H9 (cell line): ENCODE measurements around the gene RANBP17. TPM values are rescaled to one million over a fixed set of nuclear protein-coding genes. Genes with fewer than 3 reads are reported as not detected.

Experiments used
- DNase-seq: peaks from one replicate; pipeline ENCODE4 v3.0.0-alpha.2; 2017
- H2AFZ ChIP-seq: one replicate; pipeline ENCODE4 v1.6.1; 2013; ENCODE audit warnings: mild to moderate bottlenecking, low read length, control low read depth, moderate library complexity
- H2AK5ac ChIP-seq: 2 replicates; pipeline ENCODE4 v1.6.1; 2013; ENCODE audit warnings: low read length, control low read depth, mixed read lengths; ENCODE audit not compliant: insufficient read length
- H2BK120ac ChIP-seq: one replicate; pipeline ENCODE4 v1.6.1; 2013; ENCODE audit warnings: low read depth, mild to moderate bottlenecking, low read length, control low read depth, inconsistent platforms; ENCODE audit not compliant: poor library complexity, severe bottlenecking
- H2BK12ac ChIP-seq: 2 replicates; pipeline ENCODE4 v1.6.1; 2013; ENCODE audit warnings: low read length, control low read depth, mixed read lengths, low read depth; ENCODE audit not compliant: insufficient read length
- H2BK15ac ChIP-seq: 2 replicates; pipeline ENCODE4 v1.6.1; 2013; ENCODE audit warnings: low read depth, low read length, control low read depth
- H2BK20ac ChIP-seq: one replicate; pipeline ENCODE4 v1.6.1; 2013; ENCODE audit warnings: low read depth, mild to moderate bottlenecking, low read length, control low read depth, inconsistent platforms; ENCODE audit not compliant: poor library complexity, severe bottlenecking
- H2BK5ac ChIP-seq: 2 replicates; pipeline ENCODE4 v1.6.1; 2013; ENCODE audit warnings: low read length, control low read depth, mixed read lengths; ENCODE audit not compliant: insufficient read length
- H3K14ac ChIP-seq: 2 replicates; pipeline ENCODE4 v1.6.1; 2013; ENCODE audit warnings: low read length, control low read depth; ENCODE audit not compliant: insufficient read depth
- H3K18ac ChIP-seq: 2 replicates; pipeline ENCODE4 v1.6.1; 2013; ENCODE audit warnings: low read depth, mild to moderate bottlenecking, mixed read lengths, low read length, control low read depth; ENCODE audit not compliant: insufficient read length
- H3K23ac ChIP-seq: 2 replicates; pipeline ENCODE4 v1.6.1; 2013; ENCODE audit warnings: low read length, control low read depth, mixed read lengths, low read depth; ENCODE audit not compliant: insufficient read length
- H3K23me2 ChIP-seq: 2 replicates; pipeline ENCODE4 v1.6.1; 2013; ENCODE audit warnings: low read depth, mild to moderate bottlenecking, mixed read lengths, low read length, control low read depth; ENCODE audit not compliant: insufficient read length, poor library complexity, severe bottlenecking
- H3K27ac ChIP-seq: 2 replicates; pipeline ENCODE4 v1.5.1; 2013; ENCODE audit warnings: low read length, control low read depth, mixed read lengths, low read depth; ENCODE audit not compliant: insufficient read length
- H3K27me3 ChIP-seq: 2 replicates; pipeline ENCODE4 v1.6.1; 2013; ENCODE audit warnings: low read length, control low read depth, inconsistent platforms; ENCODE audit not compliant: insufficient read depth
- H3K4ac ChIP-seq: 2 replicates; pipeline ENCODE4 v1.6.1; 2013; ENCODE audit warnings: low read depth, mild to moderate bottlenecking, control low read depth, inconsistent platforms, low read length, moderate library complexity
- H3K4me1 ChIP-seq: 2 replicates; pipeline ENCODE4 v1.6.1; 2013; ENCODE audit warnings: low read length, control low read depth, inconsistent platforms; ENCODE audit not compliant: insufficient read depth
- H3K4me2 ChIP-seq: 2 replicates; pipeline ENCODE4 v1.6.1; 2013; ENCODE audit warnings: low read length, control low read depth, mixed read lengths; ENCODE audit not compliant: insufficient read length, insufficient read depth
- H3K56ac ChIP-seq: 2 replicates; pipeline ENCODE4 v1.6.1; 2013; ENCODE audit warnings: low read depth, mild to moderate bottlenecking, mixed read lengths, low read length, control low read depth; ENCODE audit not compliant: insufficient read length
- H3K79me1 ChIP-seq: 2 replicates; pipeline ENCODE4 v1.6.1; 2013; ENCODE audit warnings: low read depth, mild to moderate bottlenecking, moderate library complexity, low read length, control low read depth, inconsistent platforms; ENCODE audit not compliant: insufficient read depth, poor library complexity, severe bottlenecking
- H3K79me2 ChIP-seq: 2 replicates; pipeline ENCODE4 v1.6.1; 2013; ENCODE audit warnings: low read length, control low read depth, inconsistent platforms; ENCODE audit not compliant: insufficient read depth
- H3K9ac ChIP-seq: 2 replicates; pipeline ENCODE4 v1.6.1; 2013; ENCODE audit warnings: low read length, control low read depth, mixed read lengths; ENCODE audit not compliant: insufficient read length; ENCODE audit errors: extremely low read depth
- H3K9me3 ChIP-seq: one replicate; pipeline ENCODE4 v1.6.1; 2013; ENCODE audit warnings: low read depth, low read length, inconsistent platforms; ENCODE audit not compliant: control insufficient read depth
- H3T11ph ChIP-seq: one replicate; pipeline ENCODE4 v1.6.1; 2013; ENCODE audit warnings: mild to moderate bottlenecking, low read length, control low read depth, inconsistent platforms
- H4K20me1 ChIP-seq: one replicate; pipeline ENCODE4 v1.6.1; 2013; ENCODE audit not compliant: control insufficient read depth, insufficient read length, insufficient read depth
- H4K5ac ChIP-seq: 2 replicates; pipeline ENCODE4 v1.6.1; 2013; ENCODE audit warnings: low read depth, mild to moderate bottlenecking, mixed read lengths, low read length, control low read depth; ENCODE audit not compliant: insufficient read length
- H4K8ac ChIP-seq: replicated peaks from 2 replicates; pipeline ENCODE4 v1.6.1; 2013; ENCODE audit warnings: low read length, control low read depth, mixed read lengths, low read depth; ENCODE audit not compliant: insufficient read length
- H4K91ac ChIP-seq: 2 replicates; pipeline ENCODE4 v1.6.1; 2013; ENCODE audit warnings: low read depth, mild to moderate bottlenecking, moderate library complexity, mixed read lengths, low read length, control low read depth; ENCODE audit not compliant: insufficient read length
- H3K27ac Mint-ChIP-seq, 3 experiments: 2 replicates in 2 of 3; 3 replicates in 1 of 3; pipeline ENCODE4 v1.8.0; 2020 to 2021; ENCODE audit warnings: mixed read lengths in 3 of 3, mild to moderate bottlenecking in 1 of 3, moderate library complexity in 1 of 3
- H3K27me3 Mint-ChIP-seq: 2 replicates; pipeline ENCODE4 v1.8.0; 2021; ENCODE audit warnings: low read depth, mild to moderate bottlenecking, moderate library complexity, mixed read lengths
- H3K36me3 Mint-ChIP-seq, 3 experiments: 2 replicates in 2 of 3; 3 replicates in 1 of 3; pipeline ENCODE4 v1.8.0; 2020 to 2021; ENCODE audit warnings: low read depth in 3 of 3, mixed read lengths in 3 of 3; ENCODE audit not compliant: insufficient read depth in 1 of 3
- H3K4me1 Mint-ChIP-seq, 2 experiments: 2 replicates each; pipeline ENCODE4 v1.8.0; 2020; ENCODE audit warnings: mixed read lengths in 2 of 2
- H3K4me3 Mint-ChIP-seq, 2 experiments: 2 replicates in 1 of 2; 3 replicates in 1 of 2; pipeline ENCODE4 v1.8.0; 2020 to 2021; ENCODE audit warnings: mild to moderate bottlenecking in 2 of 2, mixed read lengths in 2 of 2, moderate library complexity in 1 of 2
- H3K9me3 Mint-ChIP-seq, 2 experiments: 2 replicates in 1 of 2; 3 replicates in 1 of 2; pipeline ENCODE4 v1.8.0; 2020; ENCODE audit warnings: mild to moderate bottlenecking in 2 of 2, mixed read lengths in 2 of 2, moderate library complexity in 1 of 2
- WGBS: extraction: QIAGEN DNeasy Blood & Tissue Kit; methylation state at CpG from one replicate; pipeline ENCODE4 v1.1.7; 2013; ENCODE audit warnings: missing lambda C conversion rate, low lambda C conversion rate, mixed read lengths; ENCODE audit not compliant: insufficient read length; ENCODE audit errors: extremely low coverage; 5-methylcytosine and 5-hydroxymethylcytosine counted together
- total RNA-seq: library from RNA; stranded (reverse); gene quantifications from 2 replicates; pipeline ENCODE4 v1.2.1, GENCODE V29; 2021
- TF ChIP-seq, protein P1 (sequence below): fragments of 200-600 bp; sonication (generic); conservative IDR thresholded peaks from 3 replicates; pipeline ENCODE4 v1.8.0; 2021; ENCODE audit warnings: antibody characterized with exemption, mild to moderate bottlenecking

RANBP17 gene
- total RNA-seq, 1 experiment from 2014 or later: 16.5 TPM

DNA sequence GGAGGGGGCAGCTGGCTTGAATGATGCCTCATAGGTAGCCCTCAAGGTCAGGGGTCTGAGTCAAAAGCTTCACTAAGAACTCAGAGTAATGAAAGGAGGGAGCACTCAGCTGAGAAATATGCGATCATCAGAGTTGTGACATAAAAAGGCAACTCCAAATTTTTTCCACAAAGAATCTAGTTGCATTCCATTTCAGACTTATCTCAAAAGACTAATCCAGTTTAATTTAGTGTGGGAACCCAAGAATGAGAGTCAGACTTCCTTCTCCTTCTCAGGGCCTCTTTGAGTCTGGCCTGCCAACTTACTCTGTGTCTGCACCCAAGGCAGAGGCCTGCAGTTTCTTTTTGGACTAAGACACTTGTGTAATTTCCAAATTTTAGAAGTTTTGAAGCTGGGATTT, 43.6 kb upstream of the RANBP17 start:
- no peaks in the 10 kb centered on the region for H3K27me3 ChIP-seq
- no peak overlapping the region for H2BK120ac ChIP-seq
- H2AFZ ChIP-seq: no peak overlapping the region
- H3K79me1 ChIP-seq: no peaks in the 10 kb centered on the region
- no peak overlapping the region for H4K91ac ChIP-seq
- Mint-ChIP-seq H3K36me3 (no peaks in the 10 kb centered on the region), H3K9me3 (peaks cover 0 to 5% of the 10 kb centered on the region in 2 experiments; a peak in 3 of 5 replicates), H3K4me1 (no peaks in the 10 kb centered on the region), H3K27ac (no peak overlapping the region), H3K27me3 (peaks cover 1% of the 10 kb centered on the region), H3K4me3 (no peak overlapping the region)
- WGBS: no CpG with 5 or more reads among the region's 1 CpG
- H3K56ac ChIP-seq: no peak overlapping the region
- no peak overlapping the region for H2BK12ac ChIP-seq
- DNase-seq: no peak
- H3K27ac ChIP-seq: no peak overlapping the region
- no peak overlapping the region for H2BK15ac ChIP-seq
- H2BK5ac ChIP-seq: no peak overlapping the region
- H3K4me2 ChIP-seq: no peak overlapping the region
- H3K9me3 ChIP-seq: no peaks in the 10 kb centered on the region
- H3K9ac ChIP-seq: no peak overlapping the region
- no peaks in the 10 kb centered on the region for H3K23me2 ChIP-seq
- H2AK5ac ChIP-seq: no peak overlapping the region
- H2BK20ac ChIP-seq: no peak overlapping the region
- no peak overlapping the region for H3K23ac ChIP-seq
- H4K5ac ChIP-seq: no peak overlapping the region
- TF ChIP-seq, protein P1, sequence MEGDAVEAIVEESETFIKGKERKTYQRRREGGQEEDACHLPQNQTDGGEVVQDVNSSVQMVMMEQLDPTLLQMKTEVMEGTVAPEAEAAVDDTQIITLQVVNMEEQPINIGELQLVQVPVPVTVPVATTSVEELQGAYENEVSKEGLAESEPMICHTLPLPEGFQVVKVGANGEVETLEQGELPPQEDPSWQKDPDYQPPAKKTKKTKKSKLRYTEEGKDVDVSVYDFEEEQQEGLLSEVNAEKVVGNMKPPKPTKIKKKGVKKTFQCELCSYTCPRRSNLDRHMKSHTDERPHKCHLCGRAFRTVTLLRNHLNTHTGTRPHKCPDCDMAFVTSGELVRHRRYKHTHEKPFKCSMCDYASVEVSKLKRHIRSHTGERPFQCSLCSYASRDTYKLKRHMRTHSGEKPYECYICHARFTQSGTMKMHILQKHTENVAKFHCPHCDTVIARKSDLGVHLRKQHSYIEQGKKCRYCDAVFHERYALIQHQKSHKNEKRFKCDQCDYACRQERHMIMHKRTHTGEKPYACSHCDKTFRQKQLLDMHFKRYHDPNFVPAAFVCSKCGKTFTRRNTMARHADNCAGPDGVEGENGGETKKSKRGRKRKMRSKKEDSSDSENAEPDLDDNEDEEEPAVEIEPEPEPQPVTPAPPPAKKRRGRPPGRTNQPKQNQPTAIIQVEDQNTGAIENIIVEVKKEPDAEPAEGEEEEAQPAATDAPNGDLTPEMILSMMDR: no peak
- H4K20me1 ChIP-seq: no peaks in the 10 kb centered on the region
- H3K14ac ChIP-seq: no peak overlapping the region
- no peak overlapping the region for H4K8ac ChIP-seq
- no peak overlapping the region for H3T11ph ChIP-seq
- H3K4ac ChIP-seq: no peak overlapping the region
- no peak overlapping the region for H3K18ac ChIP-seq
- H3K79me2 ChIP-seq: no peaks in the 10 kb centered on the region
- no peaks in the 10 kb centered on the region for H3K4me1 ChIP-seq
